GM18870 (cell line): ENCODE measurements around the gene ZFP3.
"Not testable (repeated sequence)": the region's sequence is repeated elsewhere in the genome, so short reads cannot be mapped to it uniquely, and the experiment has no call there.

Experiments
- ATAC-seq: cut with Tn5 transposase; IDR thresholded peaks from one replicate; pipeline ENCODE4 v1.9.1; 2021; ENCODE audit warnings: moderate library complexity; ENCODE audit not compliant: unreplicated experiment

The ZFP3 gene

GRCh38 chr17:5124125-5124760 lies 46.0 kb downstream of the ZFP3 start:
- not testable (repeated sequence) for ATAC-seq

GRCh38 chr17:5124896-5125295 lies 46.6 kb downstream of the ZFP3 start:
- not testable (repeated sequence) for ATAC-seq

- no peak for ATAC-seq
Measured at GRCh38 chr17:5126719-5127488, 48.6 kb downstream of the ZFP3 start.

- no peak for ATAC-seq
Measured at GRCh38 chr17:5127910-5128309, 49.6 kb downstream of the ZFP3 start.

- ATAC-seq: not testable (repeated sequence)
Measured at GRCh38 chr17:5128387-5128786, 50.1 kb downstream of the ZFP3 start.

GRCh38 chr17:5128905-5129535 lies 50.8 kb downstream of the ZFP3 start:
- no peak for ATAC-seq

GRCh38 chr17:5129770-5130169 lies 51.5 kb downstream of the ZFP3 start:
- ATAC-seq: not testable (repeated sequence)

GRCh38 chr17:5130261-5130660 lies 52.0 kb downstream of the ZFP3 start:
- ATAC-seq: not testable (repeated sequence)

- ATAC-seq: not testable (repeated sequence)
Measured at GRCh38 chr17:5130687-5131086, 52.4 kb downstream of the ZFP3 start.

GRCh38 chr17:5131146-5131715 lies 53.0 kb downstream of the ZFP3 start:
- no peak for ATAC-seq

- ATAC-seq: not testable (repeated sequence)
Measured at GRCh38 chr17:5131799-5132502, 53.7 kb downstream of the ZFP3 start.

GRCh38 chr17:5132503-5133225 lies 54.4 kb downstream of the ZFP3 start:
- ATAC-seq: not testable (repeated sequence)

- no peak for ATAC-seq
Measured at GRCh38 chr17:5133311-5133710, 55.0 kb downstream of the ZFP3 start.

GRCh38 chr17:5133961-5134360 lies 55.7 kb downstream of the ZFP3 start:
- ATAC-seq: not testable (repeated sequence)

GRCh38 chr17:5134571-5134970 lies 56.3 kb downstream of the ZFP3 start:
- ATAC-seq: not testable (repeated sequence)

- not testable (repeated sequence) for ATAC-seq
Measured at GRCh38 chr17:5135131-5135712, 57.0 kb downstream of the ZFP3 start.

GRCh38 chr17:5135726-5136579 lies 57.7 kb downstream of the ZFP3 start:
- ATAC-seq: no peak

GRCh38 chr17:5136580-5137412 lies 58.5 kb downstream of the ZFP3 start:
- ATAC-seq: not testable (repeated sequence)
